ENCODE data around the gene GOLGA6L7. TPM values are rescaled to one million over a fixed set of nuclear protein-coding genes. Genes with fewer than 3 reads are reported as not detected.

The GOLGA6L7 gene
- total and polyA plus RNA-seq, 9 of the 15 experiments (the other 6 are each of a cell fraction or from before 2014, with no cell fraction given), result 0.11 to 0.14 (median 0.11) TPM; not detected in 6

GRCh38 chr15:28881600-28881999 is 33.2 kb upstream of the GOLGA6L7 start:
- no peaks in the 10 kb centered on the region for H3K9me3 ChIP-seq (replicated peaks; ENCODE audit: control insufficient read depth, insufficient read depth, low read depth, low read length)
- H3K79me2 ChIP-seq (ENCODE audit: control insufficient read depth, insufficient read depth, low read length), result peaks cover 2% of the 10 kb centered on the region
- H2AFZ ChIP-seq (ENCODE audit: low read depth, low read length), result no peak overlapping the region
- H3K27me3 ChIP-seq (ENCODE audit: control insufficient read depth in 2 of 2, insufficient read depth in 2 of 2, low read length in 2 of 2), result no peaks in the 10 kb centered on the region
- no peak for ATAC-seq
- WGBS (ENCODE audit: insufficient coverage, low coverage, missing lambda C conversion rate), result 54% methylated on average over 1 of the region's 1 CpG
- H3K4me2 ChIP-seq (ENCODE audit: insufficient read depth, low read length), result no peak overlapping the region
- peaks cover under 1 to 21% of the 10 kb centered on the region in 2 experiments for H3K4me1 ChIP-seq (replicated peaks in 1 of 2; ENCODE audit: control insufficient read depth in 2 of 2, insufficient read depth in 2 of 2, low read length in 2 of 2)
- no peak for DNase-seq (ENCODE audit: extremely low read depth in 1 of 4, low spot score in 3 of 4)
- in situ Hi-C loops (cut with MboI), result no loop called here
- H3K27ac ChIP-seq (ENCODE audit: extremely low read depth, low read depth, low read length), result no peak overlapping the region
- H3K9me1 ChIP-seq (ENCODE audit: control insufficient read depth, insufficient read depth, low read length), result no peaks in the 10 kb centered on the region
- no peak for FAIRE-seq
- no peak overlapping the region for H3K9ac ChIP-seq (ENCODE audit: insufficient read depth in 1 of 2, low read depth in 2 of 2, low read length in 2 of 2)
- CTCF ChIA-PET (ENCODE audit: low intra/inter-chr PET ratio), result no interaction called here
- H4K20me1 ChIP-seq (replicated peaks; ENCODE audit: control insufficient read depth, insufficient read depth, low read length), result no peaks in the 10 kb centered on the region
- H3K4me3 ChIP-seq, result no peak overlapping the region
- no peak for TF ChIP-seq PREB (CRISPR knock-in tag; IDR thresholded peaks at IDR 0.05)
- peak in 2 of 3 experiments; percentile 8 to 18; a peak in 1 of 6 replicates for TF ChIP-seq CTCF (IDR thresholded peaks at IDR 0.05 in 2 of 3, conservative IDR thresholded peaks at IDR 0.05 in 1 of 3; ENCODE audit: insufficient read depth in 2 of 3, low read depth in 1 of 3, low read length in 3 of 3)
- no TSS peak for BruUV-seq (replicated peaks)
- intact Hi-C loops (cut with micrococcal nuclease), result no loop called here
- POLR2A ChIA-PET, result interaction anchor here (0.6 to 0.9 kb wide), 2 partner anchors 10 to 14 kb away, joined by 3 to 4 read pairs; no protein-coding TSS in a partner anchor
- H3K36me3 ChIP-seq (ENCODE audit: control insufficient read depth, insufficient read depth, low read length), result no peaks in the 10 kb centered on the region

Data from K562 (cell line).